IMR-90 (cell line): Measurements from ENCODE around the gene PAQR4. TPM values are rescaled to one million over a fixed set of nuclear protein-coding genes. Genes with fewer than 3 reads are reported as not detected.

Experiments used
- ATAC-seq: fragments of 200-7000 bp; cut with Tn5 transposase; 2 replicates; pipeline ENCODE4 v1.9.1; 2020; ENCODE audit warnings: low read depth, mild to moderate bottlenecking, moderate library complexity
- BruUV-seq: library from RNA; stranded (reverse); fragments of 400-500 nt; replicated peaks from 2 replicates; lab custom pipeline; 2021; lab: Mats Ljungman, UMichigan
- CTCF ChIA-PET: fragments of 300-600 bp; formaldehyde crosslinking; extraction: SDS; loops from one replicate; lab custom pipeline; 2021; ENCODE audit warnings: antibody characterized with exemption; lab: Yijun Ruan, JAX
- POLR2A ChIA-PET: fragments of 300-600 bp; sonication (Branson Sonifier 250); formaldehyde crosslinking; loops from one replicate; lab custom pipeline; 2022; ENCODE audit warnings: antibody characterized with exemption; ENCODE audit not compliant: unreplicated experiment; lab: Charles Lee
- DNase-seq: peaks from one replicate; pipeline ENCODE4 v3.0.0; 2013
- H2AFZ ChIP-seq: replicated peaks from 2 replicates; pipeline ENCODE3; 2013; ENCODE audit warnings: low read length, mild to moderate bottlenecking; ENCODE audit not compliant: poor library complexity
- H2AK5ac ChIP-seq: 2 replicates; pipeline ENCODE4 v1.6.1; 2013; ENCODE audit warnings: low read depth, low read length, inconsistent platforms
- H2AK9ac ChIP-seq: replicated peaks from 2 replicates; pipeline ENCODE3; 2013; ENCODE audit warnings: mild to moderate bottlenecking, low read depth, low read length, moderate library complexity; ENCODE audit not compliant: poor library complexity
- H2BK120ac ChIP-seq: 2 replicates; pipeline ENCODE4 v1.6.1; 2013; ENCODE audit warnings: low read depth, low read length, inconsistent platforms
- H2BK15ac ChIP-seq: 3 replicates; pipeline ENCODE4 v1.6.1; 2013; ENCODE audit warnings: low read depth, low read length, inconsistent platforms
- H2BK20ac ChIP-seq: 2 replicates; pipeline ENCODE4 v1.6.1; 2013; ENCODE audit warnings: low read depth, mild to moderate bottlenecking, inconsistent platforms, low read length, moderate library complexity
- H2BK5ac ChIP-seq: 2 replicates; pipeline ENCODE4 v1.6.1; 2013; ENCODE audit warnings: mild to moderate bottlenecking, low read depth, low read length, inconsistent platforms; ENCODE audit not compliant: poor library complexity, severe bottlenecking
- H3K14ac ChIP-seq: replicated peaks from 2 replicates; pipeline ENCODE4 v1.6.1; 2013; ENCODE audit warnings: low read depth, low read length, inconsistent platforms
- H3K18ac ChIP-seq: 2 replicates; pipeline ENCODE4 v1.6.1; 2013; ENCODE audit warnings: low read depth, low read length, control low read depth
- H3K23ac ChIP-seq: 2 replicates; pipeline ENCODE4 v1.6.1; 2013; ENCODE audit warnings: low read depth, low read length, inconsistent platforms
- H3K27ac ChIP-seq: 2 replicates; pipeline ENCODE4 v1.5.1; 2013; ENCODE audit warnings: mild to moderate bottlenecking, control low read depth, low read length; ENCODE audit not compliant: insufficient read depth
- H3K27me3 ChIP-seq: 2 replicates; pipeline ENCODE4 v1.6.1; 2013; ENCODE audit warnings: low read length; ENCODE audit not compliant: control insufficient read depth, insufficient read depth
- H3K36me3 ChIP-seq: 2 replicates; pipeline ENCODE4 v1.6.1; 2013; ENCODE audit warnings: low read length, mixed read lengths; ENCODE audit not compliant: control insufficient read depth, insufficient read depth
- H3K4ac ChIP-seq: 2 replicates; pipeline ENCODE4 v1.6.1; 2013; ENCODE audit warnings: low read depth, low read length, inconsistent platforms
- H3K4me1 ChIP-seq: 2 replicates; pipeline ENCODE4 v1.6.1; 2013; ENCODE audit warnings: low read length, mixed read lengths; ENCODE audit not compliant: control insufficient read depth, insufficient read depth
- H3K4me2 ChIP-seq: 2 replicates; pipeline ENCODE4 v1.6.1; 2013; ENCODE audit warnings: low read depth, mild to moderate bottlenecking, control low read depth, low read length, moderate library complexity
- H3K4me3 ChIP-seq: 2 replicates; pipeline ENCODE4 v1.5.1; 2013; ENCODE audit warnings: low read depth, mild to moderate bottlenecking, control low read depth, low read length, moderate library complexity; ENCODE audit not compliant: insufficient read depth
- H3K56ac ChIP-seq: 2 replicates; pipeline ENCODE4 v1.6.1; 2013; ENCODE audit warnings: low read length, inconsistent platforms; ENCODE audit not compliant: insufficient read depth; ENCODE audit errors: extremely low read depth
- H3K79me1 ChIP-seq, 2 experiments: 2 replicates each; pipeline ENCODE4 v1.6.1; 2013; ENCODE audit warnings: low read length in 2 of 2, inconsistent platforms in 1 of 2, low read depth in 1 of 2
- H3K9ac ChIP-seq: 2 replicates; pipeline ENCODE4 v1.6.1; 2013; ENCODE audit warnings: low read depth, low read length, control low read depth
- H3K9me1 ChIP-seq: 2 replicates; pipeline ENCODE4 v1.6.1; 2013; ENCODE audit warnings: low read length, inconsistent platforms; ENCODE audit not compliant: insufficient read depth
- H3K9me3 ChIP-seq: 2 replicates; pipeline ENCODE4 v1.6.1; 2013; ENCODE audit warnings: low read length; ENCODE audit not compliant: control insufficient read depth, insufficient read depth
- H4K20me1 ChIP-seq: 2 replicates; pipeline ENCODE4 v1.6.1; 2013; ENCODE audit warnings: low read length, inconsistent platforms; ENCODE audit not compliant: insufficient read depth
- H4K5ac ChIP-seq: 2 replicates; pipeline ENCODE4 v1.6.1; 2013; ENCODE audit warnings: mild to moderate bottlenecking, low read depth, low read length, control low read depth
- H4K8ac ChIP-seq, 2 experiments: 2 replicates each; pipeline ENCODE4 v1.6.1; 2013; ENCODE audit warnings: low read depth in 2 of 2, low read length in 2 of 2, control low read depth in 1 of 2, inconsistent platforms in 1 of 2
- H4K91ac ChIP-seq: 2 replicates; pipeline ENCODE4 v1.6.1; 2013; ENCODE audit warnings: low read depth, low read length, inconsistent platforms; ENCODE audit not compliant: insufficient read depth
- MAZ ChIP-seq: IDR thresholded peaks from 2 replicates; pipeline ENCODE4 v1.6.1; 2012; ENCODE audit warnings: low read depth, mild to moderate bottlenecking, low read length, improper control_type of control experiment, moderate library complexity, borderline replicate concordance
- MXI1 ChIP-seq: IDR thresholded peaks from 2 replicates; pipeline ENCODE4 v1.6.1; 2012; ENCODE audit warnings: low read depth, mild to moderate bottlenecking, low read length, moderate library complexity, borderline replicate concordance
- WGBS, 2 experiments: methylation state at CpG; one replicate each; pipeline versions ENCODE4 v1.1.5 to v1.1.7; 2013; ENCODE audit warnings: missing lambda C conversion rate in 2 of 2; ENCODE audit not compliant: insufficient read length in 1 of 2; ENCODE audit errors: extremely low coverage in 2 of 2; 5-methylcytosine and 5-hydroxymethylcytosine counted together
- dilution Hi-C: fragments of 300-500 bp; cut with HindIII; formaldehyde crosslinking; loops from one replicate; pipeline ENCODE4 v1.14.3; 2018; ENCODE audit warnings: low sequenced_read_pairs; ENCODE audit not compliant: unreplicated experiment
- in situ Hi-C: fragments of 300-500 bp; cut with MboI; formaldehyde crosslinking; loops from 3 replicates; pipeline ENCODE4 v1.14.3; 2019; ENCODE audit warnings: low sequenced_read_pairs, inconsistent platforms, mixed read lengths
- intact Hi-C: fragments of 100-400 bp; cut with micrococcal nuclease; formaldehyde crosslinking; loops from 2 replicates; pipeline ENCODE4 v1.10.0; 2022
- polyA plus RNA-seq, 3 experiments: library from polyadenylated mRNA; depleted of rRNA; stranded (reverse); fragments of >200 nt; gene quantifications; 2 replicates each; pipeline ENCODE4 v1.2.3, GENCODE V29; 2012; ENCODE audit warnings: low replicate concordance in 1 of 3
- total RNA-seq: library from RNA; depleted of rRNA; stranded (reverse); fragments of >200 nt; gene quantifications from 2 replicates; pipeline ENCODE4 v1.2.3, GENCODE V29; 2012

The PAQR4 gene
- total and polyA plus RNA-seq, 2 of the 4 experiments (the other 2 are of a cell fraction), result 2.2 to 10.0 TPM

DNA sequence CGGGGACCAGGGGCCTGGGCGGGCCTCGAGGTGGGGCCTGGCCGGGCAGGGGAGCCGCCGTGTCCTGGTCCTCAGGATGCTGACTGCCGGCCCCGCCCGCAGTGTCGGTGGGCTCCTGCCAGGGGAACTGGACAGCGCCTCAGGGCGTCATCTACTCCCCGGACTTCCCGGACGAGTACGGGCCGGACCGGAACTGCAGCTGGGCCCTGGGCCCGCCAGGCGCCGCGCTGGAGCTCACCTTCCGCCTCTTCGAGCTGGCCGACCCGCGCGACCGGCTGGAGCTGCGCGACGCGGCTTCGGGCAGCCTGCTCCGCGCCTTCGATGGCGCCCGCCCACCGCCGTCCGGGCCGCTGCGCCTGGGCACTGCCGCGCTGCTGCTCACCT, 2.3 kb upstream of the PAQR4 start:
- no TSS peak for BruUV-seq
- Histone ChIP-seq H2AFZ (peak overlapping the region; percentile 3), H4K5ac (no peak overlapping the region), H3K18ac (no peak overlapping the region), H3K36me3 (peaks cover under 1% of the 10 kb centered on the region; the same call in 1 of the 2 replicates), H3K4me2 (no peak overlapping the region), H3K4ac (no peak overlapping the region), H3K9ac (no peak overlapping the region), H3K27me3 (peaks cover 52% of the 10 kb centered on the region), H2BK5ac (no peak overlapping the region), H3K9me3 (no peaks in the 10 kb centered on the region; the same call in 1 of the 2 replicates), H2AK5ac (no peak overlapping the region), H2BK15ac (no peak overlapping the region), H4K20me1 (peaks cover 33% of the 10 kb centered on the region), H4K91ac (no peak overlapping the region), H3K56ac (no peak overlapping the region), H2BK20ac (no peak overlapping the region), H3K14ac (no peak overlapping the region), H3K4me3 (no peak overlapping the region), H3K27ac (no peak overlapping the region), H4K8ac (no peak overlapping the region), H3K9me1 (peaks cover 17% of the 10 kb centered on the region), H2BK120ac (no peak overlapping the region), H2AK9ac (no peak overlapping the region), H3K4me1 (peaks cover 7% of the 10 kb centered on the region; the same call in 1 of the 2 replicates), H3K79me1 (peaks cover 5 to 20% of the 10 kb centered on the region in 2 experiments; a peak in 3 of 4 replicates), H3K23ac (no peak overlapping the region)
- in situ Hi-C loops, result no loop called here
- no peak for ATAC-seq
- CTCF ChIA-PET, result no interaction called here
- dilution Hi-C loops, result no loop called here
- intact Hi-C loops, result no loop called here
- DNase-seq, result no peak
- no peak for TF ChIP-seq MAZ
- TF ChIP-seq MXI1, result no peak
- POLR2A ChIA-PET, result no interaction called here
- WGBS, 2 experiments, result 8% methylated on average over 19 of the region's 46 CpGs; no CpG with 5 or more reads in 1 of the 2 experiments
